ENCODE measurements around the gene ANKRD11.
A peak's percentile ranks its signal among the peaks of the same experiment; 100 is the strongest.

The ANKRD11 gene

DNA sequence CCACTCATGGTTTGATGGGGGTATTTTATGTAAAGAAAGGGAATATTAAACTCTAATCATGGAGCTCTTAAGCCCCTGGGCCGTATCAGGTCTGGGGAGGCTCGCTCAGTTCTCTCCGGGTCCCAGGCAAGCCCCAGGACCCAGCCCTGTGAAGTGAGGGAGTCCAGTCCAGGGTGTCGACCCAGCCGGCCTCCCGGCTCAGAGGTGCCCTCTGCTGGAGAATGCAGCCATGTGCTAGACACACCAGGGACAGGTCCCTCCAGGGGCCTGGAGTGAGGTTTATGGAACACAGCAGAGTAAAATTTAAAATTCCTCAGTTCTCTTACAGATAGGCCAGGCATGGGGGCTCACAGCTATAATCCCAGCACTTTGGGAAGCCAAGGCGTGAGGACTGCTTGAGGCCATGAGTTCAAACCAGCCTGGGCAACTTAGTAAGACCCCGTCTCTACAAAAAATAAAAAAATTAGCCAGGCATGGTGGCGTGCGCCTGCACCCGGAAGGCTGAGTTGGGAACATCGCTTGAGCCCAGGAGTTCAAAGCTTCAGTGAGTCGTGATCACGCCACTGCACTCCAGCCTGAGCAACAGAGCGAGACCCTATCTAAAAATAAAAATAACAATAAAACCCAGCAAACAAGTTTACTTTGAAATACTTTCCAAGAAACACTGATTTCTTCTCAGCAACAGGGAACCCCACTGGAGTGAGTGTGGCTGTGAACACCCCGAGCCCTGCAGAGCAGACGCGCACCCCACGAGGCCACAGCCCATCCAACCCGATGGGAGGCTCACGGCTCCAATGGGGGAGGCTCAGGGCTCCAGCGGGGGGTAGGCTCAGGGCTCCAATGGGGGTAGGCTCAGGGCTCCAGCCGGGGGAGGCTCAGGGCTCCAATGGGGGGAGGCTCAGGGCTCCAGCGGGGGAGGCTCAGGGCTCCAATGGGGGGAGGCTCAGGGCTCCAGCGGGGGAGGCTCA, 200.6 kb downstream of the ANKRD11 start:
- DNase-seq (ENCODE audit: low spot score) (peak; percentile 49), FAIRE-seq (no peak)

DNA sequence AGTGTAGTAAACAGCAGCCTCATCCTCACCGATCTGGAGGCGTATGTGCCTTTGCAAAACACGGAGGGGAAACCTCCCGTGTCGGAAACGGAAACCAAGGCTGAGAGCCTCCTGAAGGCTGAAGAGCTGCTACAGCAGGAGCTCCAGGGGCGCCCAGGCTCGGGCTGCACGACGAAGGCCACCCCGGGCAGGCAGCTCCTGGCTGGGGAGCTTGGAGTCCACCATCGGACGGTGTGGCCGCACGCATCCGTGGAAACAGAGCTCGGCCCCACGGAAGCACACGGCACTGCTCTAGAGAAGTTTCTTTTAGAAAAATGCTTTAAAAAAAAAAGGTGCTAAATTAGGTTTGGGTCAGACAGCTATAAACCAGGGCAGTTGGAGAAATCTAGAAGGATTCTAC, 201.4 kb downstream of the ANKRD11 start:
- FAIRE-seq (no peak), DNase-seq (ENCODE audit: low spot score) (no peak)

DNA sequence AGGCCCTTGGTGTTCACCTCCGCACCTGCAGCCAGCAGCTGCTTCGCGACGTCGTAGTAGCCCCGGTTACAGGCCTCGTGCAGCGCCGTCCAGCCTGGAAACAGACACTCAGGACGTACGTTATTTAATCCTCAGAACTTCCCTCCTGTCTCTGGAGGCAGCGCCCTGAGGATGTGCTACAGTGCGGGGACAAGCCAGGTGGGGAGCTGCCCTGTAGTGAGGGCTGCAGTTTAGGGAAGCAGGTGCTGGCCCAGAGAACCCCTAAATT, 201.8 kb downstream of the ANKRD11 start:
- no peak for DNase-seq (ENCODE audit: low spot score)
- no peak for FAIRE-seq

DNA sequence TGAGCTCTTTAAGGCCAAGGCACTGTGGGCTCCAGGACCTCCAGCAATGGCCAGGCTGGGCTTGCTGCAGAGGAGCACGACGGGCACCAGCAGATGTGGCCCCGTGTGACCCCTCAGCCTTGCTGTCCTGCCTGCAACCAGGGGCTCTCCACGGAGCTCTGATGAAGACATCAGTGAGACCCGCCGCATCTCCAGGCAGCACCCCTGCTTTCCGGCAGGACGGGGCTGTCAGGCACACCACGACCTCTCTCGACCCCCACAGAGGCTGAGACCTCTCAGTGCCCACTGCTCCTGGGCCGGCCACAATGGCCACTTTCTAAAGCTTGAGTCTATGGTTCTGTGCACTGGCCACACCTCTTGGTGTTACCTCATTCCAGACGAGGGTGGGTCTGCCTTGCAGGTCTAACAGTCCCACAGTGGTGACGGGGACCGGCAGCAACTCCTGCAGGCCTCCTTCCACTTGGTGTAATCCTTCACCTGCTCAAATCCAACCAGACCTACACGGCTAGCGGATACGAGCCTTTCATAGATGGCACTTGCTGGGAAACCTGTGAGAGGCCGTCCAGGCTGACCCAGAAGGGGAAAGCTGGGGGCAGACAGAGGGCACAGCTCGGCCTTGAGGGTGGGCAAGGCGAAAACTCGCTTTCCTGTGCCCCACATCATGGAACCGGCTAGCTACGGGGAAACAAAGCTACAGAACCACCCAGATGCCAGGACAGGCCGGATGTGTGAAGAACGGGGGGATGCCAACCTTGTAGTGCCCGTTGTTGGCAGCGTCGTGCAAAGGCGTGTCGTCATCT, 202.4 kb downstream of the ANKRD11 start:
- FAIRE-seq (no peak), DNase-seq (ENCODE audit: low spot score) (no peak)

DNA sequence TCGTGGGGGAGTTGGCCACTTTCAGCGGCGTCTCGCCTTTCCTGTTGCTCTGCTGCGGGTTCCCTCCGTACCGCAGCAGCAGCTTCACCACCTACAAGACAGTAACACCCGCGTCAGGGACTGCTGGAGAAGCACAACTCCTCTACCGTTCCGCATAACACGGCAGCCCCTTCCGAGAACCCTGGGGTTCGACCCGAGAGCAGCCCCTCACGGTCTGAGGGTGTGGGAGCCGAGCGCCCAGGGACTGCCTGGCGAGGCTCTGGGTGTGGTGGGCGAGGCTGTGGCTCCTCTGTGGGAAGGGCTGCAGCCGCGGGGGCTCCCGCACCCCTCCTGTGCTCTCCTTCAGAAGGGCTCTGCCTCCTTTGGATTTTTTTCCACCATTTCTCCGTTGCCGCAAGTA, 204.3 kb downstream of the ANKRD11 start:
- no peak for FAIRE-seq

DNA sequence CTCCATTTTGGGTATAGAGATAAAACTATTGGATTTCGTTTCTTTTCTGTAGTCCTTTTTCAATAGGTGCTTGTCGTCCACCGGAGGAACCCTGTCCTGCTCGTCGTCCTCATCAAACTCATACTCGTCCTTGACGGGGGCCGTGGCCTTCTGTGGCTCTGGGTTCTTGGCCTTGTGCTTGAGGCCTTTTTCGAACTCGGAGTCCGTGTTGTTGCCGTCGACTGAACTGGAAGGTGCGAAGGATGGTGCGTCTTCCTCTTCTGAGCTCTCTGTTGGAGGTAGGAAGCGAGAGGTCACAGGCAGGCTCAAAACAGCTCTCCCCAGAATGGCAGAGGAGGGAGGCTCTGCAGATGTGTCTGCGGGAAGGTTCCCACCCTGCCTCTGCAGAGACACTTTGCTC, 205.0 kb downstream of the ANKRD11 start:
- no peak for FAIRE-seq

More for the DNA sequence above, 204.3 kb downstream of the ANKRD11 start:
- no peak for DNase-seq (ENCODE audit: low spot score)

DNA sequence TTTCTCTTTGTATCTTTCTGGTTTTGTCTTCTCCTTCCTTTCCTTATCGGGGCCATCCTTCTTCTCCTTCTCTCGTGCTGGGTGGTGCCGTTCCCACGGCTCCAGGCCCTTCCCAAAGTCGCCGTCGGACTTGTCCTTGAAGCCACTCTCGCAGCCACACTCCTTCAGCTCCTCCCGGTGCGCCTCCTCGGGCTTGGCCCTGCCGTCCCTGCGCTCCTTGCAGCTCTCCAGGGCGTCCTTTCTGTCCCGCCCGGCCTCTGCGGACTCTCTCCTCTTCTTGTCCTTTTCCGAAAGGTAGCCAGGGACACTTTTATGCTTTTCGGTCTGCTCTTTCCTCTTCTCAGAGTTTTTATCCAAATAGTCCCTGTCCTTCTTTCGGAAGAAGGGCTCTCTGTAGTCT, 206.9 kb downstream of the ANKRD11 start:
- DNase-seq (ENCODE audit: low spot score) (no peak), FAIRE-seq (no peak)

More for the DNA sequence above, 205.0 kb downstream of the ANKRD11 start:
- DNase-seq (ENCODE audit: low spot score): no peak

DNA sequence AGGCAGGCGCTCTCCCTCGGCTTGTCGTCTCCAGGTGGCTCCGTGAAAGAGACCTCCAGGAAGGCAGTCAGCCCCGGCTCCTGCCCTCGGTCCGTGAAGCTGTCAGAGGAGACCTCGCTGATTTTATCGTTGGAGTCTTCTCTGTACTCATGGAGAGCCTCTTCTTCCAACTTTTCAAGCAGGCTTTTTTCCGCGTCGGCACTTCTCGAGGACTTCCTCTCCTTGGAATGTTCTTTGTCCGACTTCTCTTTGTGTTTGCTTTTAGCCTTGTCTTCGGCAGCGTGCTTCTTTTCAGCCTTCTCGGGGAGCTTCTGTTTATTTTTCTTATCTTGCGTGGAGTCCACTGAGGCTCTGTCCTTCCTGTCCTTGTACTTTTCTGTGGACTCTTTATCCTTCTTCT, 207.8 kb downstream of the ANKRD11 start:
- no peak for DNase-seq (ENCODE audit: low spot score)
- no peak for FAIRE-seq

DNA sequence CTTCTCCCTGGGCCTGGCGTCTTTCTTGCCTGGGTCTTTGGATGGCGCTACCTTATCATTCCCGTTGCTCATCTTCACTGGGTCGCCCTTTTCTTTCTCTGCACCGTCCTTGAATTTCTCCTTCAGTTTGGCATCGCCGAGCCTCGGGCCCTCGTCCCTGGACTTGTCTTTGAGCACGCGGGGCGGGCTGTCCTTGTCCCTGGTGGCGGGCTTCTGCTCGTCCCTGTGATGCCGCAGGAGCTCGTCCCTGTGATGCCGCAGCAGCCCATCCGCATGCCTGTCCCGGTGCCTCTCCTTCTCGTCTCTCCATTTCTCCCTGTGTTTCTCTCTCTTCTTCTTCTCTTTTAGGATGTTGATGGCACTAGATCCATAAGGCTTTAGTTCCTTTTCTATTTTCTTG, 208.5 kb downstream of the ANKRD11 start:
- FAIRE-seq (no peak), DNase-seq (ENCODE audit: low spot score) (no peak)

DNA sequence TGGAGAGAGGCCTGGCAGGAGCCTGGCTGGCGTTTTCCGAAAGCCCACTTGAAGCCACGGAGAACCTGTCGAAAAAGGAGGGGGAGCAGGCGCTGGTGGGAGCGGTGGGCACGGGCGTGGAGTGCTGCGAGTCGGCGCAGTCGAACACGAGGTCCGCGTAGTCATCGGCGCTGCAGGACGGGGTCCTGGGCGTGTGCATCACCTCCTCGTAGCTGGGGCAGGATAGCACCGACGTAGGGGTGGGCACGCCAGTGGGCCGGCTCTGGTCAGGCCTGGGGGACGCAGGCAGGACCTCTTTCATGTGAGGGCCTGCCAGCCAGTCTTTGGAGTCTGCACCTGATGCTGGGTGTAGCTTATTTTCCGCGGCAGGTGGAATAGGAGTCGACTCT, 209.2 kb downstream of the ANKRD11 start:
- no peak for DNase-seq (ENCODE audit: low spot score)
- no peak for FAIRE-seq

DNA sequence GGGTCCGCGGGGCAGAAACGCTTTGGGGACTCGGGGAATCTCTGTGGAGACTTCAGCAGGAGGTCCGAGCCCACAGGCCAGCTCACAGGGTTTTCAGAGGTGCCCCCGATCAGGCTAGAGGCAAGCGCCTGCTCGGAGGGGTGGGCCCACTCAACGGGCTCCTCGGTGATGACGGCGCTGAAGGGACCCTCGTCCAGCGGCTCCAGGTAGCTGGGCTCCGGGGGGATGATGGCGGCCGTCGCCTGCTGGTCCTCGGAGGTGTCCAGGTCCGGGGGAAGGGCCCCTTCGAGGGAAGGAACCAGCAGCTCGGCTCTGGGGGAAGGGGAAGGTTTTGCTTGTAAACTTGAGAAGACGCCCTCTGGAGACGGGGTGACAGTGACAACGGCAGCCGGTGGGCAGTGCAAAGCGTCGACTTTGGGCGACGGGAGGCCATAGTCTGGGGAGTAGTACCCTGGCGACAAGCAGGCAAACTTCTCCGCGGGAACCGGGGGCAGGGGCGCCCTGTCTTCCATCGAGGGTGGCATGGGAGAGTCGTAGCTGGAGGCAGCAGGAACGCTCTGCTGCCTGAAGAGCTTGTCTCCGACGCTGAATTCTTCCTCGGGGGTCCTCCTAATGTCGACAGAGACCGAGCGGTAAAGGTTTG, 209.7 kb downstream of the ANKRD11 start:
- FAIRE-seq (no peak), DNase-seq (ENCODE audit: low spot score) (no peak)

DNA sequence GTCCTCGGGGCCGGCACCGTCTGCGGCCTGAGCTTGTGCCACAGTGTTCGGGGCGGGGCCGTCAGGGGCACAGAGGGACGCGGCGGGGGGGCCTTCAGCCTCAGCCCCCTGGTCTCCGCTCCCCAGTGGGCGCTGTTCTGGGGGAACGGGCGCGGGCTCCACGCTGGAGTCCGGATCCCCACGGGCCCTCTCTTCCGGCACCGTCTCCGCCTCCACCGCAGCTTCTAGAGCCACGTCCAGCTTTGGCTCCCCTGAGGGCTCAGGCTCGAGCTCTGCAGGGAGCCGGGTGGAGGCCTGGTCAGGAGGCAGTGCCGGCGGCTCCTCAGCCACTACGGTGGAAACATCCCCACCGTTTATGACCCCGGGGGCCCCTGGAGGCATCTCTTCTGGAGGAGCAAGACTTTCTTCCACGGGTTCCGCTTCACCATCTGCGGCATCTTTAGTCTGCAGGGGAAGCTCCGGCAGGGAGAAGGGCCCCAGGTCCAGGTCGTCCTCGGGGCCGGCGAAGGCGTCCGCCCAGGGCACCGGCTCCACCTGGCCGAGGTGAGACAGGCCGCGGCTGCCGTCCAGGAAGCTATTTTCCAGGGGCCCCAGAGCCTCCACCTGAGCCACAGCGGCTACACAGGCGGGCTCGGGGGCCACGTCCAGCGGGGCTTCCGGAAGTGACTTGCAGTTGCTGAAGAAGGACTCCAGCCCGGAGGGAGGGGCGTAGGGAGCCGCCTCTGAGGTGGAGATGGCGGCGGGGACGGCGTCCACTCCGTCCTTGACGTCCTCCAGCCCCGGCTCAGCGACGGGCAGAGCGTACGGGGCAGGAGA, 210.5 kb downstream of the ANKRD11 start:
- FAIRE-seq (no peak), DNase-seq (ENCODE audit: low spot score) (no peak)

DNA sequence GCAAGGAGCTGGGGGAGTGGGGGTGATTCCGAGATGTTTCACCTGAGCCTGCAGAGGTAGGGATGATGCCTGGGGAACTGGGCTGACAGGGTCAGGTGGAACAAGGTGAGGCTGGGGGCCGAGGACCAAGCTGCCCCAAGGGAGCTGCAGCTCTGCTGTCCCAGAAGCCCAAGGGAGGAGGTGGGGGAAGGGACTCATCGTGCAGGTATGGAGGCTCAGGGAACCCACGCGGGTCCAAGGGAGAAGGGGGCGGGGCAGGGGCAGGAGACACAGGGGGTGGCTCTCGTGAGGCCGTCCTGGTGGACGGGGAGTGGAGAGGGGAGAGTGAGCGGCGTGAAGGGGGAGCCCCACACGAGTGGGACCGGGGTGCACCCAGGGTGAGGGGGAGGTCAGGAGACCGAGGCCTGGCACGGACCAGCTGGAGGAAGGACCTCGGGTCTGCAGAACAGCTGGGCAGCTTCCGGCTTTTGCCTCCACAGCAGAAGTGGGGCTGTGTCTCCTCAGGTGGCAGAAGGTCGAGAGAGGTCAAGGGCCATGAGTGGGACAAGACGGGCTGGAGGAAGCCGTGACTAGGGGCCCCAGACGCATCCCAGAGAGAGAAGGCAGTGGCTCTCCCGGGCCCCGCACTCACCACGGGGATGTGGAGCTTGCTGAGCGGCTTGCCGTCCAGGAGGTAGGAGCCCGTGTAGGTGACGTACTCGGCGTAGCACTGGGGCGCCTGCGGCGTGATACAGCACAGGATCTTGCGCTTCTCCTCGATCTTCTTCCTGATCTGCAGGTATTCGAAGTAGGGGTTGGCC, 211.7 kb downstream of the ANKRD11 start:
- DNase-seq (ENCODE audit: low spot score) (no peak), FAIRE-seq (no peak)

DNA sequence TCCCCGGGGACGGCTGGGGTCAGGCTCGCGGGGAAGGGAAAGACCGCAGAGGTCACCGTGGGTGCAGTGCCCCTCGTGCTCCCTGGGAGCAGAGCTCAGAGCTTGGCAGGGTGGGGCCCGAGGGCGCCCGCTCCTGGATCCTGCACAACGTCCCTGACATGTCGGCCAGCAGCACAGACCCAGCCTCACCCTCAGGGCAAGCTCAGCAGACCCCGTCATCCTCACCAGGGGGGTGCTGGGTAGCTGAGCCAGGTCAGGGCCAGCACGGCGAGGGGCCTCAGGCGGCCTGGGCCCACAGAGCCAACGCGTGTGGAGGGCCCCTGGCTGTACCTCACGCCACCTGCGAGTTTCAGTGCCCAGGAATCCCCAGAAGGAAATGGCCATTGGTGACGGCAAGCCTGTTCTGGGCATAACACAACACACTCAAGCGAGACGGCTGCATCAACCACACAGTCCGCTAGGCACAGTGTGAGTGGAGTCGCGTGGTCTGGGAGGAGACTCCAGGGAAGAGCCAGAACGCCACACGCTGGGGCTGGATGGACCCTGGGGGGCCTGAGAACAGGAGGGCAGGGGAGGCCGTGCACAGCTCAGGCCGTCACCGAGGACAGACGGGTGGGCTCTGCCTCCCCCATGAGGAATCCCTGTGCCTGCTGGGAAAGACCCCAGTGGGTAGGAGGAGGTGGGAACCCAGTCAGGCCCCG, 212.6 kb downstream of the ANKRD11 start:
- DNase-seq (ENCODE audit: low spot score) (no peak), FAIRE-seq (no peak)

DNA sequence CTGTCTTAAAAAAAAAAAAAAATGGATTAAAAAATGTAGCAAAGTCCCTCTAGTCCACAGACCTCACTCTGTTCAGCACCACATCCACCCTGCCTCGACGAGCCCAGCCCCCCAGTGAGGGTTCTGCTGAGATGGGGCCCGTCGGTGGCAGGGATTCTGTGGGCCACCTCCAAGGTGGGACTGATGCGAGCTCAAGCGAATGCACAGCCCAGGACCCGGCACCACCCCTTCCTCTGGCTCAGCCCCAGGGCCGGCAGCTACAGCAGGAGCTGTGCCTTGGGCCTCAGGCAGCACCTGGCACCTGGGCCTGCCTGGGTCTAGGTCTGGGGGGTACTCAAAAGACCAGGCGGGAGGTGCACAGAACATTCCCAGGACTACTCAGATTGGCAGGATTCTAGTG, 213.3 kb downstream of the ANKRD11 start:
- no peak for DNase-seq (ENCODE audit: low spot score)
- no peak for FAIRE-seq

DNA sequence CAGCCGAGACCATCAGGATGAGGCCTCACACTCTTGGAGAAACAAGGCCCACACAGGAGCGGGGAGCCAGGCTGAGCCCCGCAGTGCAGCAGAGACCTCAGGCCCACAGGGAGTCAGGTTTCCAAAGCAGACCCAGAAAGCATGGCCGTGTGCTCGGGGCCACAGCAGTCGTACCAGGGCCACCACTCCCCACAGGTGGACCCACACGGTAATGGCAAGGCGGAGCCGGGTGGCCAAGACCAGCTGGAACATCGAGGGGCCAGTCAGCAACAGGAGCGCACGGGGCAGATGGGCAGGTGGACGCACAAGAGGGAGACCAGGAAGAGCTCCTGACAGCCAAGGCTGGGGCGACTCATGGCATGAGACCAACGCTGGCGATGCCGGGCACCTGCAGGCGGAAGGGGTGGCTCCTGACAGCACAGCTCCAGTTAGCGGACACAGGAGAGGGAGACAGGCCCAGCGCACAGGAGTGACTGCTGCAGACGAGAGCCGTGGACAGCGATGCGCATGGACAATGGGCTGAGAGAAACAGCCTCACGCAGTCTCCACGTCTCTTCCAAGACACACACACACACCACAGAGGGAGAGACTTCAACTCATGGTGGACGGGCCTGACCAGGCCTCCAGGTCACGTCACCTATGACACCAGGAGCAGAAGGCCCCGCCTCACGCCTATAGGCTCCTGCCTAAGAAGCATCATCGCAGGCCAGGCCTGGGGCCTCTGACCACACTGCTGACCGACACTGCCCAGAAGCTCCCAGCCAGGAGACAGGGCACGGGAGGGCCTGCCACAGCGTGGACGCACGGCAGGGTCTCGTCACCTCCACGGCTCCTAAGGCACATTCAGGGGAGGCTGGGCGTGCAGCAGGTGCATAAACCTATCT, 214.3 kb downstream of the ANKRD11 start:
- DNase-seq (ENCODE audit: low spot score) (no peak), FAIRE-seq (no peak)

DNA sequence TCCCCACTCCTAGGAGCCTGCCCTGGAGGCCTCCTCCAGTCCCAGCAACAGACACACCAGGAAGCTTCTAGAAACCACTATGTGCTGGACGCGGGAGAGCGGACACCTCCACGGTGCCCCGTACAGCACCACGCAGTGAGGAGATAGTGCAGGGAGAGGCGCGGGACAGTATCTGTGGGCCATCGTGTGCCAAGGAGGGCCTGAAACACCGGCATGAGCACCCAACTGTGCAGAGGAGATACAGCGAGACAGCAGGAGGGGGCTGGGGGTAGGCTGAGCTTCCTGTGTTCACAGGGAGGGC, 215.1 kb downstream of the ANKRD11 start:
- DNase-seq (ENCODE audit: low spot score) (no peak), FAIRE-seq (no peak)

DNA sequence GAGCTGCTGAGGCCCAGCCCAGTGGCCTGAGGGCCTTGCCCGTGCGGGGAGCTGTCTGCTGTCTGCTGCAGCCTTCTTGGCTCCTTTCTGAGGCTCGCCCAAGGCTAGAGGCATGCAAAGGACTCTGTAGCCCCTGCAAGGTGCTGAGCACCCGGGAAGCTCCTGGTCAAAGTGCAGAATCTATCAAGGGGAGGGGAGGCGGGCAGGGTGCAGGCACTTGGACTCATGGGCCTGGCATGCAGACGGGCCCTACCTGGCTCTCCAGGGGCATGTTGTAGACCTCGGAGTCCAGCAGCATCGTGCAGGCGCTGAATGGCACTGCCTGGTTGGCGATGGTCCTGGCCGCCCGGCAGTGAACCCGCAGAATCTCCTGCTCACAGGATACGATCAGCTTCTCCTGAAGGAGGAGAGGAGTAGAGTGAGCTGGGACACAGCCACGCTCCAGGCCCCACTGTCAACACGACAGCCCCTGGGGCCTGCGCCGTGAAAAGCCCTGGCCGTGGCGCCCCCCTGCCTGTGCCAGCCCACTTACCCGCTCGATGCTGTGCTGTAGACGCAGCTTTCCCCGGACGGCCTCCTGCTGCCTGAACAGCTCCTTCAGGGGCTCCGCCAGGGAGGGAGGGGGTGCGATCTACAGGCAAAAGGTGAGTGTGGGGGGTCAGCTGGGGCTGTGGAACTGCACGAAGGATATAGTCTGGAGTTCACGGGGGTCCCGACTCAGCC, 215.6 kb downstream of the ANKRD11 start:
- no peak for FAIRE-seq
- no peak for DNase-seq (ENCODE audit: low spot score)

Measured in RCC 7860 (cell line).